GM19240 (cell line): ENCODE data around the gene MMRN1.

Source experiments
- DNase-seq: peaks from one replicate; pipeline ENCODE4 v3.0.0; 2011; ENCODE audit warnings: low spot score; ENCODE audit not compliant: insufficient read length

Gene MMRN1

DNA sequence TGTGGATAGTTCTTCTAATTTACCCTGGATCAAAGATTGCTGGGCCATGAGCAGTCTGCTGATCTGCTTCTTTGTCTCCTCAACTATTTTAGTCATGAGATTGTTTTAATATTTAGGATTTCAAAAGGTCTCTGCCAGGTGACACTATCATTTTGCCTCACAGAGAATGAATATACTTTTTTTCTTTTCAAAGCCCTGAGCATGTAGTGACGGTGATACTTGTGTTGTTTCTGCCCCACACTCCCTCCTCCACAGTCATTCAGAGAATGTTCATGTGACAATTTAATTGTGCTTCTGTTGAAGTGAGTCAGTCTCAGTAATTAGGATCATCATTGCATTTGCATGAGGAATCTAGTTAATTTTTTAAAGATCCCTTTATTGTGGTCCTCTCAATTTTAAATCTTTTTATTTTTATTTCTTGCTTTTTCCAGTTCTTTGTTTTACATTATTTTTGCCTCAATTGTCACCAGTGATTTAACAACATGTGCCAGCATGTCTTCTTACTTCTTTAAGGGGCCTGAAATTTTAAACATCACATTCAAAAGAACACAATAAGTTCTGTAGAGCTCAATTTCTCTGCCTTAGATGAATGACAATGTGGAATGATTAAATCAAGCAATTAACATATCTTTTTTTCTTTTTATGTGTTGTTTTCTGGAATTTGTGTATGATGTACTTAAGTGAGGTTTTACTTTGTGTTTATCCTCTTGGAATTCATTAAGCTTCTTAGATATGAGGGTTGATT, 12.3 kb downstream of the MMRN1 start:
- no peak for DNase-seq

DNA sequence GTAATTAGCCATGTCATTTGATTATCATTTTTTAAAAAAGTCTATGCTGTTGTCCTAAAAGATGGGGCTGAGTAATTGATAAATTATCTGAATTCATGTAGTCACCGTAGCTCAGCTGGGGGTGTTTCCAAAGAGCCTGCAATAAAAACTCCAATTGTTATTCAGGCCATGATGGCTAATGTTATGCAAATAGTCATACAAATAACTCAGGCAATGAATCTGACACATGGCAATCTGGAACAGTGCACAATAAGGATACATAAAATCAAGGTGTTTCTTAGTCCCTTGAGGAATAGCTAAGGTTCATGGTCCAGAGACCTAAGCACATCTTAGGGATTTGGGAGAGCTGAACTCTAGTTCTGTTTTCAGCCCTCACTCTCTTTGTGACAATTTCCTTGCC, 15.2 kb downstream of the MMRN1 start:
- no peak for DNase-seq

DNA sequence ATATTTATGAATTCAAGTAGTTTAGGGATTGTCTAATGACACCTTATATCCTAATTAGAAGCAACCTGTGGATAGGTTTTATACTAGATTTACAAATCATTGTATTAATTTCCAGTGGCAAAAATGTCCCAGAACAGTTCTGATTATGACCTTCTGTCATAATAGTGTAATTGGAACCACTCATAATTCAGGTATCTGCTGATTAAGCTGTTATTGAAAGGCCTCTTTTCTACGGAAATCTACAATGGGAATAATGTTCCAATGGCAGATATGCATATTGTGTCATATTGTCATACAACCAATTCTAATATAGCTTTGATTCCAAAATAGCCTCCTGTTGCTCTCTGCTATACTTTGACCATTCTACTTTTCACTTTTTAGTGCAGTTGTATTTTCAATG, 19.0 kb downstream of the MMRN1 start:
- no peak for DNase-seq

DNA sequence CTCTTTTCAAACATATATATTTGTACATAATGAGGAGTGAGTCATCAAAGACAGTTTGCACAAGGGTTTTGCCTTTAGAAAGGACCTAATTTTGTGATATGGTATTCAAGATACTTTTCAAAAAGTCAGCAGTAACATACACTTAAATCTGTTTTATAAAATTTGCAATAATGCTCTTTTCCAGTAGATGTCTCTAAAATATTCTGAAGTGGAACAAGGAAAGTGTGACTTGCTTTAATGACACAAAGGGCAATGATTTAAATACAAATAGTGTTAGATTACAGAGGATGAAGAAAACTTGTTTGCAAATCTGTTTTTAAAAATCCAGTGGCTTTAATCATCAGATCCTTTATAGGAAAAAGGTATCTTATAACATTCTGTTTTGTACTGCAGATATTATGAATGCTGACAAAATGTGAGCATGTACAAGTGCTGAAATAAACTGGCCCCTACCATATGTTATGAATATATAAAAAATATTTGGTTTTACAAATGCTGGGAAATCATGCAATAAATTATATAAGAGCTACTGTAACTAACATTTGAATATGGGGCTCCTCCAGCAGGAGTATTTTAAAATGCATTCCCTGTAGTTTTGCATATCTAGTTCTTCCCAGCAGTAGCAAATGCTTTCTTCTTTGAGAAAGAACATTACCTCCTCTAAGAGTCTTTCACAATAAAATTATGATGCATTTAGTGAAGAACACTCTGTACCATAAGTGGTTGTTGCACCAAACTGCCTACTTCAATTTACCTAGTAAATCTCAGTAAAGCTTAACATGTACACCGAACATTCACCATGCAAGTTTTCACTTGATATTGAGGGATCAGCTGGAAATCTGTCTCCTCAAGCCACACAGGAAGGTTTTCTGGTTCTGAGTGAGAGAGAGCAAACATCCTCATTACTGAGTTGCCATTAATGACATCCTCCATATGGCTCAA, 20.2 kb downstream of the MMRN1 start:
- DNase-seq, result no peak

DNA sequence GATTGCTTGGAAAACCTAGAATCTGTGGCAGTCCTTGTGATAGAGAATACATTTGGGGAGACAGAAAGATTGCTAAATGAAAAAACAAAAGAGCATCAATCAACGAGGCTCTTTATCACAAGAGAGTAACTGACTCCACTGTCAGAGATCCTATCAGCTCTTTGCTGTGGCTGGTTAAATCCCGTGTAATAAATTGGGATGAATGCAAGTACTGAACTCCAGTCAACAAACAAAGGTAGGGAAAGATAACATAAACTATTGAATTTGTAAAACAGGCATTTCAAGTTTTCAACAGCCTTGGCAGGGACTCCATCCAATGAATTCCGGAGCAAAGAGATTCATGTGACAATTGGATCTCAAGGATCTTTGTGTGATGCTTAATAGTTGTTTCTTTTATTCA, 21.3 kb downstream of the MMRN1 start:
- no peak for DNase-seq

DNA sequence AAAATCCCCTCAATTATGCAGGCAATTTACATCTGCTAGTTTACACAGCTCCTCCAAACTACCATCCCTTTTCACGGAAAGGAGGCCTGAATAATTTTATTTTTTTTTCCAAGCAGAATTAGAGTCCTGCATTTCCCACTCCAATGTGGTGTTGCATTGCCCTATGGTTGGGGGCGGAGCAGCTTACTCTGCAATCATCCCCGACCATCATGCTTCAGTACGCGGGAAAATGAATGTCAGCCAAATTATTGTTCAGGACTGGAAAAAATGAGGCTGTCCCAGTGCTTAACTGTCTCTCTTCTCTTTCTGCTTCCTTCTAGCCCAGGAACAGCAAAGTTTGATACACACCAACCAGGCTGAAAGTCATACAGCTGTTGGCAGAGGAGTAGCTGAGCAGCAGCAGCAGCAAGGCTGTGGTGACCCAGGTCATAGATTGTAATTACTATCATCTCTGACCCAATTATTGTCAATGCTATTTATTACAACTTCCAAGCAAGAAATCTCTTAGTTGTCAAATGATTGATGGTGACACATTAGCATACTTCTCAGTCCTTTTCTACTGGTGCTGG, 28.3 kb downstream of the MMRN1 start:
- no peak for DNase-seq

DNA sequence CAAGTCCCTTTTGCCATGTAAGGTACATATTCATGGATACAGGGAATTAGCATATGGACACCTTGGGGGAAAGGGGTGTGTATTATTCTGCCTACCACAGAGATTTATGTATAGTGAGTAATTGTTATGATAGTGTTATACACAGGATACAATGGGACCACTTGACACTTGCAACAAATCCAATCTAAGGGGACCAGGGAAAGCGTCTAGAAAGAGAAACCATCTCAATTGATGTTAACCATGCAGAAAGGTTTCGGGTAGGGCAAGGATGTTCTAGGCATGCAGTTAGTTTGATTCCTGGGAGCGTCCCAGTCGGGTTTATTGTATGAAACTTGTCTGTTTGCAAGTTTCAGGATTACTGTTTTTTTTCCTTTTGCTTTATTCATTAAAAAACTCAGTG, 34.2 kb downstream of the MMRN1 start:
- DNase-seq, result no peak

DNA sequence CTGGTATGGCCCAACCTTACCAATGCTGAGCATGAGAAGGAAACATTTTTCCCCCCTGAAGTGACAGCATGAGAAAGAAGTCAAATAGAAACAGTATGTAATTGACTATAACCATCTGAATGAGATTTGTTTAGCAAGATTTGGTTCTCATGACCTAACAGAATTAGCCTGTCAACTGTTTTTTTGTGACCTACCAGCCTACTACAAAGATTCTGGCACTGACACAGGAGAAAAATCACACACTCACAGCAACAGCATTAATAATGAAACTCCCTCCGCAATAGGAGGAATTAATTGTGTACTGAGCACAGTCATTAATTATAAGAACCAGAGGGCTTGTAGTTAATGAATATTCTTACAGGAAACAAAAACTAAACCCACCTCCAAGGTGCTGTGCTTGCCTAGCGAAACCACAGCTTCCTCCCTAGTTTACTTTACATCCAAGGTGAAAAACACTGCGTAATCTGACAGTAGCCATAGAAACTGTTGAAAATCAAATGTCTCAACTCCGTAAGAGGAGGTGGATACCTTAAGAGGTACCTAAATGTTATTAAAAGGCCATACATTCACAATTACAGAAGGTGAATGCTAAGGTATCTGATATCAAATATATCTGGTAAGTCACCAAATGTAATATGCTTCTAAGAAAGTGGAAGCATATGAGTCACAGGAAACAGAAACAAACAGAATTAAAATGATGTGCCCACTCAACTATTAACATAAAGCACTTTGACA, 34.9 kb downstream of the MMRN1 start:
- DNase-seq, result no peak

DNA sequence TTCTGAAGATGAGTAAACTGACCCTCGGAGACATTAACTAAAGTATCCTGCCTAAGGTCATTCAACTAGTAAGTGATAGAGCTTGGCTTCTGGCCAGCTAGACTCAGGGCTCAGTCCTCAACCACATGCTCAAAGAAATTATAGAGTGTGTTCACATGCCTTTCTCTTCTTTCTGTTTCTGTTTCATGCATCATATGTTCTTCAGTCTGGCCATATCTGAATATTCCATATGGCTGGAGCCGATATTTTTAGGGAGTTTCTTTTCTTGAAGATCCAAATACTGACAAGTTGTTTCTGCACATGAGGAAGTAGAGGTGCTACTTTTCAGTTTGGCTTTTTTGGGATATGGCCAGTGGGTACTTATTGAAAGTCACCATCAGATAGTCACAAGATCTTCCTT, 44.9 kb downstream of the MMRN1 start:
- no peak for DNase-seq

DNA sequence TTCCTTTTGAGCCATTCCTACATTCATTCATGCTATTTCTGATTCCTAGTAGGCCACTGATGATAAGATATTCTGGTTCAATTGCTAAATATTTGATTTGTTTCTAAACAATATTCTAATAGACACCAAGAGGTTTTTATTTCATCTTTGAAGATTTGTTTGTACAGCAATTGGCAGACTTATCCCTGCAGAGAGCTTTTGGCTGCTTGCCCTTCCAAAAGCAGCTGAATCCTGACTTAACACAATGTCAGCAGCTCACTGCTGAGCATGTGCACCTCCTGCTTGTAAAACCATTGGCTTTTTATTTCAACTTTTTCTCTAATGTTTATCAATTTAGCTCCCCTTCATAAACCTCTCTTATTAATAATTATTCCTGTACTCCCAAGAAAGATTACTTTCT, 45.3 kb downstream of the MMRN1 start:
- no peak for DNase-seq

DNA sequence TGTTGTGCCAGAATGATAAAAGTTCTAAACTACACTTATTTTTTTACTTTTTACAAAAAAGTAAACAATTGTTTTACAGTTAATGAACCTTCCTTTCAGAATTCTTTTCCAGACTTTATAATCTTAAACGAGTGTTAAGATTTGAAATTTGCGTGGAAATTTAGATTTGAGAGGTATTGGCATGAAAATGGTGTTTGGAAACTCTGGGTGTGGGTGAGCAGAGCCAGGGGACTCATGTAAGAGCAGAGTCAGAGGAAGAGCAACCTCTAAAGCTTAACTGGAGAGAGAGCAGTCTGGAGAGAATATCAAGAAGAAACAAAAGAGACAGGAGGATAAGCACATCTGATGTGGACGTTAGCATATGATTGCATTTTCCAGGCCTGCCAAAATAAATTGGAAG, 48.2 kb downstream of the MMRN1 start:
- no peak for DNase-seq

DNA sequence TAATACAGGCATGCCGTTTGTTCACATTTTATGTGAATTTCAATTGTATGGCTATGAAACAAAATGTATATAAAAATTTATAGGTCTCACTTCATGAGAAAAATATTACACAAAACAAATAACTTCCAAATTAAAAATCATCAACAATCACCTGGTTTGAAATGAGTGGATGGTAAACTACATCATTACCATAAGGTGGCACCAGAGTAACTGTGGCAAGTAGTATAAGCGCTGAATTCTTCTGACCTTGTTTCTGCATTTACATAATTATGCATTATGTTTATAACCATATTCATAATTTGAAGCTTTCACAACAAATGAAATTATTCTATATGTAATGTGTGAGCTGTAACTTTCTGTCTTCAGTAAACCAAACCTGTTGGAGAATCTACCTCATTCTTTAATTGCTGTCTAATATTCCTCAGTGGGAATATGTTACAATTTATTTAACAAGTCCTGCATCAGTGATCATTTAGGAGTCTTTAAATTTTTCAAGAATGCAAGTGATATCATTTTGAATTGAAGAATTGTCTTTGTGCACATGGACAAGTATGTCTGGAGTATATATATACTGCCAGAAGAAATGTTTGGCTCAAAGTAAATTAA, 55.2 kb downstream of the MMRN1 start:
- DNase-seq, result no peak

DNA sequence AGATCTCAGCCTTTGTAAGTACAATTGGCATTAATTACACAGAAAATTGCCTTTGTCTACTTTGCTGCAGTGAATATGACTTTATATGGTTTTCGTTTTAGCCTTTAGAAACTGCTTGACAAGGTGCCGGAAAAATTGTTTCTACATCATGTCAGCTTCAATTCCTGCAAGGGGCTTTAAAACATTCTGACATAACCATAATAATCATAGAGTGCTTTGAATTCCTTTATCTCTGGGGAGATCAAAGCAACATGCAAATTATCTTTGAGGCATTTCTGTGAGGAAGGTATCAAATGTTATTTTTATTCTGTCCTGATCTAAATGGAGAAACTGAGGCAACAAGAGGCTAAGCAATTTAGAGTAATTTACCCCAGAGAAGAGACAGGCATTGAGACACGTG, 57.8 kb downstream of the MMRN1 start:
- DNase-seq, result no peak

DNA sequence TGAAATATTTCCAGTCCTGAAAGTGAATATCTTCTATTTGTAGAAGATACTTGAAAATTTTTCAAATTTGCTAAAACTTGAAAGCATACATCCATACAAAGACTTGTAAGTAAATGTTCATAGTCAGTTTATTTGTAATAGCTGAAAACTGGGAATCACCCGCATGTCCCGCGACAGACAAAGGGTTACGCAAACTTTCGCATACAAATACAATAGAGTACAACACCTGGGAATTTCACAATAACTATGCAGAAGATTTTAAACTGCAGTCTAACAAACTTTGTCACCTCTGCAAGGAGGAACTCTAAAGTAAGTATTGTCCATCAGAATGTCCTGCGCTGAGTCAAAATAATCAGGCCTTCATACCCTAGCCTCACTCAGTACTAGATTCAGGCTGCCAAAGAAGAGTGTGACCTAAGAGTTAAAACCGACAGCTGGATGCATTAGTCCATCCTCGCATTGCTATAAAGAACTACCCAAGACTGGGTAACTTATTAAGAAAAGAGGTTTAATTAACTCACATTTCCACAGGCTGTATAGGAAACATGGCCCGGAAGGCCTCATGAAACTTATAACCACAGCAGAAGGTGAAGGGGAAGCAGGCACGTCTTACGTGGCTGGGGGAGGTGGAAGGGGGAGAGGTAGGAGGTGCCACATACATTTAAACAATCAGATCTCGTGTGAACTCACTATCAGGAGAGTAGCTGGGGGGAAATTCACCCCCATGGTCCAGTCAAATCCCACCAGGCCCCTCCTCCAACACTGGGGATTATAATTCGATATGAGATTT, 60.4 kb downstream of the MMRN1 start:
- no peak for DNase-seq

DNA sequence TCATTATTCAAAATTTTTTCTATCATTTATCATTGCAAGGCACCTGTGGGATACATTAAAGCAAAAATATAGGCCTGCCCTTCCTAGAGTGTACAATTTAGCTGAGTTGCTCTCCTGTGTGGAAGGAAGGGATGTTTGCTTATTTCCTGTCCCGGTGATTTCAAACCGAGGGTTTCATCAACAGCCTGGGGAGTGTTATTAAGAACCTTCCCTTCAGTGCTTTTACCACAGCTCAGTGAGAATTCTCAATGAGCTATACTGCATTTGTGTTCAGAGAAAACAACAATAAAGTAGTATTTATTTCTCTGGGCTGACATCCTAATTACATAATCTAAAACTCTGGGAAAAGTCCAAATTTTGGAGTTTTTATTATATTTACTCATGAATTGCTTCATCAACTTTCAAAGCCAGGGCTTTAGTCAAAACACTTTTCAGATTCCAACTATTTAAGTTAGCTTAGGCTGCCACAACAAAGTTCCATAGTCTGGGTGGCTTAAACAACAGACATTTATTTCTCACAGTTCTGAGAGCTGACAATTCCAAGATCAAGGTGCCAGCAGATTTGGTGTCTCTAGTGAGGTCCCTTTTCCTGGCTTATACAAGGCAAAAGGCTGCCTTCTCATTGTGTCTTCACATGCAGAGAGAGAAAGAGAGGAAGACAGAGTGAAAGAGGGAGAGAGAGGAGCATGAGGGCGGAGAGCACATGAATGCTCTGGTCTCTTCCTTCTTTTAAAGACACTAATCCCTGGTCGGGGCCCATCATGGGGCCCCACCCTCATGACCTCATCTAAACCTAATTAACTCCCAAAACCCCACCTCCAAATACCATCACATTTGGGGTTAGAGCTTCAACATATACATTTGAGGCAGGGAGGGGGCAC, 62.6 kb downstream of the MMRN1 start:
- DNase-seq, result no peak

DNA sequence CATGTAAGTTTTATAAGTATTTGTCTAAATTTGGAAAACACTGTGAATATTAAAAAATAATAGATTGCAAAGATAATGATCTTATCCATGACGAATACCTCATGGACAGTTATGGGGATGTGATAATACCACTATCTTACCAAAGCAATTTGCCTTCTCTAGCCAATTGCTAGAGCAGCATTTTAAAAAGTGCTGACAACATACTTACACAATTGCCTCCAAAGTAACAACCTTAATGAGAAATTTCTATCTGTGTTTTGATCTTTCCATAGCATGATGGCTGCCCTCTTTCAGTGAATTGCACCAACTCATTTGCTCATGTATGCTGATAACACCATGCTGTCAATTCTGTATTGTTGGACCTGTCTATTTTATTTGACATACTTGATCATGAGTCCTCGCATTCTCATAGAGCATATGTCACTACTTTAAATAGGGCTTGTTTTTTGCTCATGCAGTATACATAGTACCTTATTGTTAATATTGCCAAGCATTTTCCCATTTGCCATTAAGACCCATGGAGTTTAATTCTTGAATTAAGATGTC, 87.2 kb downstream of the MMRN1 start:
- no peak for DNase-seq

DNA sequence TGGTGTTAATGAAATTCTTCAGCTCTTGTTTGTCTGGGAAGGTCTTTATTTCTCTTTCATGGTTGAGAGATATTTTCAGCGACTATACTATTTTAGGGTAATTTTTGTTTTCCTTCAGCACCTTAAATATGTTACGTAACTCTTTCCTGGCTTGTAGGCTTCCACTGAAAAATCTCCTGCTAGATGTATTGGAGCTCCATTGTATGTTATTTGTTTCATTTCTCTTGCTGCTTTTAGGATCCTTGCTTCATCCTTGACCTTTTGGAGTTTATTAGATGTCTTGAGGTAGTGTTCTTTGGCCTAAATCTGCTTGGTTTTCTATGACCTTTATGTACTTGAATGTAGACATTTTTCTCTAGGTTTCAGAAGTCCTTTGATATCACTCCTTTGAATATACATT, 93.6 kb downstream of the MMRN1 start:
- DNase-seq, result no peak

DNA sequence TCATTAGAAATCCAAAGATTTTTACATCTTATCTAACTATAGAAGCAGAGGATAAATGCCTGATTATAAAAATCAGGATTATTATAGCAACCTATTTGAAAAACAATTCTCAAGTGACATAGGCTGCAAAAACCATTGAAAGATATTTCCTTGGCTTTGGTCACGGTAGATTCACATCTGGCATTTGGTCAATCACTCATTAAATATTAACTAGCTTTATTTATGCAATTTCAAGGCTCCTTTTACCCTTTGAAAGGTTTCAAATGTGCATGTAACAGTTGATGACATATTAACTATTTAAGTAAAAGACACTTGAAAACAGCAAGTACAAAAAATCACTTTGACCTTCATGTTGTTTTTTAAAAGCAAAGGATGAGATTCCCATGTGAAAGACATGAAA, 98.1 kb downstream of the MMRN1 start:
- DNase-seq, result no peak

DNA sequence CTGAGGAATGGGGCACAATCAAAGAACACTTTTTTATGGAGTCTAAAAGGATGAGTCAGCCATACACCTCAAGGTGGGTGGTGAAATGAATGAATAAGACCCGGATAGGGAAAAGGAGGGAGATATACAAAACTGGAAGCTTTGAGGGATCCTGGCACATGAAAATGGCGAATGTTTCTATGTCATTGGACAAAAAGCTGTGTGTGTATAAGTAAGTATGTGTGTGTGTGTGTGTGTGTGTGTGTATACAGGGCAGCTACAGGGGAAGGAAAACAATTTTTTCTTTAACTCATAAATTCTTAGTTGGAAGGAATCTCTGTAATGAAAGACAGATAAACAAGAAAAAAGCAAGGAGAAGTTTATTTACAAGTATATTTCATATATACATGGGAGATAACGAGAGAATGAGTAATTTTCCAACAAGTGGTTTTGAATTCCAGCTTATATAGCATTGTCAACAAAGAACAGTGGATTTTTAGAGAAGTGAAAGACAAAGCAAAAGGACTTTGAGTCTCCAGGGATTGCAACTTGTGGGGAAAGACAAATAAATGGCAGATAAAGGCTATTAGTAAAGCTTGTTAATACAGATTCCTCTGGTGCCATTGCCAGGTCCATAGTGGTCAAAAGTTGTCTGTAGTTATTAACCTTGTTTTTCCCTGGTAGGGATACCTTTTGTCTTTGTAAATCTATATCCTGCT, 99.7 kb downstream of the MMRN1 start:
- no peak for DNase-seq
